NK-92 (cell line): ENCODE data around the gene ADIPOQ.
"Not testable (repeated sequence)": the region's sequence is repeated elsewhere in the genome, so short reads cannot be mapped to it uniquely, and the experiment has no call there.

Experiments
- DNase-seq: peaks from one replicate; lab custom pipeline; 2025; ENCODE audit not compliant: unreplicated experiment; lab: John Stamatoyannopoulos, UW

The ADIPOQ gene

DNA sequence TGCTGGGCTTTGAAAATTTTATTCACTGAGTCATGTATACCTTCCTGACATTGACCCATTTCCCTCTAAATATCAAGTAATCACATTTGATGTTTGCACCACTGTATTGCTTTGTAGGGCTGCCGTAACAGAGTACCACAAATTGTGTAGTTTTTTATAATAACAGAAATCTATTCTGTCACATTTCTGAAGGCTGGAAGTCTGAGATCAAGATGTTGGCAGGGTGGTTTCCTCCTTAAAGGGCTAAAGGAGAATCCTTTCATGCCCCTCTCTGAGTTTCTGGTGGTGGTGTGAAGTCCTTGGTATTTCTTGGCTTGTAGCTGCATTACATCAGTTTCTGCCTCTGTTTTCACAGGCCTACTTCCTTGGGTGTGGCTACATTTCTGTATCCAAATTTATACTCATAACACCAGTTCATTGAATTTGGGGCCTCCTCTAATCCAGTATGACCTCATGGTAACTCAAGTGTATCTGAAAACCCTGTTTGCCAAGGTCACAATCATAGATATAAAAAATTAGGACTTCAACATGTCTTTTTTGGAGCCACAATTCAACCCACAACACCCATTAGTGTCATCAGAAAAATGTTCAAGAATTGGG is 58.7 kb downstream of the ADIPOQ start:
- no peak for DNase-seq

DNA sequence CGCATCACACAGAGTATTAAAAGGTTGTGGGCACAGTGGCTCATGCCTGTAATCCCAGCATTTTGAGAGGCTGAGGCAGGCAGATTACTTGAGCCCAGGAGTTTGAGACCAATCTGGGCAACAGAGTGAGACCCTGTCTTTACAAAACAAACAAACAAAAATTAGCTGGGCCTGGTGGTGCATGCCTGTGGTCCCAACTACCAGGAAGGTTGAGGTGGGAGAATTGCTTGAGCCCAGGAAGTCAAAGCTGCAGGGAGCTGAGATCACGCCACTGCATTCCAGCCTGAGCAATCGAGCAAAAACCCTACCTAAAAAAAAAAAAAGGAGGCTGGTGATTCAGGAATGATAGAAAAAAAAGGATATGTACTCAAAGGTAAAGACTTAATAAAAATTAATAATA is 59.6 kb downstream of the ADIPOQ start:
- DNase-seq: no peak

DNA sequence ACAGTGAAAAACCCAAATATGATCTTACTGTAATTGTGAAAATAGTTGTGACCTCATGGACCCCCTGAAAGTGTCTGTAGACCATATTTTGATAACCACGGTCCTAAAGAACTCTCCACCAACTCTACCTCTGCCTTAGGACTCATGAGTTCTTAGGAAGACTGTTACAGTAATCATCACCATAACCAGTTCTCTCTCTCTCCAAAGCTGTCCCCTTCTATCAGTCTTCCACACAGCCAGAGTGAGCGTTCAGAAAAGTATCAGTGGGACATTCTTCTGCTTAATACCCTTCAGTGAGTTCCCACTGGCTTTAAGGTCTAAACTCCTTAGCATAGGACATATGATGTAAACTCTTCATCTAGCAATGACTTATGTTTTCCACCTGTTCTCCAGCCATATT is 60.2 kb downstream of the ADIPOQ start:
- DNase-seq: no peak

DNA sequence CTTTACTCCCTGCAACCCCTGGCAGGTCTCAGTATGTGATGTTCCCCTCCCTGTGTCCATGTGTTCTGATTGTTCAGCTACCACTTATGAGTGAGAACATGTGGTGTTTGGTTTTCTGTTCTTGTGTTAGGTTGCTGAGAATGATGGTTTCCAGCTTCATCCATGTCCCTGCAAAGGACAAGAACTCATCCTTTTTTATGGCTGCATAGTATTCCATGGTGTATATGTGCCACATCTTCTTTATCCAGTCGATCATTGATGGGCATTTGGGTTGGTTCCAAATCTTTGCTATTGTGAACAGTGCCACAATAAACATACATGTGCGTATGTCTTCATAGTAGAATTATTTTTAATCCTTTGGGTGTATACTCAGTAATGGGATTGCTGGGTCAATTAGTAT is 61.2 kb downstream of the ADIPOQ start:
- DNase-seq: not testable (repeated sequence)

DNA sequence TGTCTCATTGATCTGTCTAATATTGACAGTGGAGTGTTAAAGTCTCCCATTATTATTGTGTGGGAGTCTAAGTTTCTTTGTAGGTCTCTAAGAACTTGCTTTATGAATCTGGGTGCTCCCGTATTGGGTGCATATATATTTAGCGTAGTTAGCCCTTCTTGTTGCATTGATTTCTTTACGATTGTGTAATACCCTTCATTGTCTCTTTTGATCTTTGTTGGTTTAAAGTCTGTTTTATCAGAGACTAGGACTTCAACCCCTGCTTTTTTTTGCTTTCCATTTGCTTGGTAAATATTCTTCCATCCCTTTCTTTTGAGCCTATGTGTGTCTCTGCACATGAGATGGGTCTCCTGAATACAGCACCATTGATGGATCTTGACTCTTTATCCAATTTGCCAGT is 64.6 kb downstream of the ADIPOQ start:
- not testable (repeated sequence) for DNase-seq
